Raji (cell line): ENCODE data around the gene PRPF6.

Experiments
- POLR2A ChIP-seq: IDR thresholded peaks from 2 replicates; pipeline ENCODE4 v1.6.1; 2011; ENCODE audit warnings: low read depth, low read length, control low read depth; ENCODE audit not compliant: insufficient read depth

Gene PRPF6

DNA sequence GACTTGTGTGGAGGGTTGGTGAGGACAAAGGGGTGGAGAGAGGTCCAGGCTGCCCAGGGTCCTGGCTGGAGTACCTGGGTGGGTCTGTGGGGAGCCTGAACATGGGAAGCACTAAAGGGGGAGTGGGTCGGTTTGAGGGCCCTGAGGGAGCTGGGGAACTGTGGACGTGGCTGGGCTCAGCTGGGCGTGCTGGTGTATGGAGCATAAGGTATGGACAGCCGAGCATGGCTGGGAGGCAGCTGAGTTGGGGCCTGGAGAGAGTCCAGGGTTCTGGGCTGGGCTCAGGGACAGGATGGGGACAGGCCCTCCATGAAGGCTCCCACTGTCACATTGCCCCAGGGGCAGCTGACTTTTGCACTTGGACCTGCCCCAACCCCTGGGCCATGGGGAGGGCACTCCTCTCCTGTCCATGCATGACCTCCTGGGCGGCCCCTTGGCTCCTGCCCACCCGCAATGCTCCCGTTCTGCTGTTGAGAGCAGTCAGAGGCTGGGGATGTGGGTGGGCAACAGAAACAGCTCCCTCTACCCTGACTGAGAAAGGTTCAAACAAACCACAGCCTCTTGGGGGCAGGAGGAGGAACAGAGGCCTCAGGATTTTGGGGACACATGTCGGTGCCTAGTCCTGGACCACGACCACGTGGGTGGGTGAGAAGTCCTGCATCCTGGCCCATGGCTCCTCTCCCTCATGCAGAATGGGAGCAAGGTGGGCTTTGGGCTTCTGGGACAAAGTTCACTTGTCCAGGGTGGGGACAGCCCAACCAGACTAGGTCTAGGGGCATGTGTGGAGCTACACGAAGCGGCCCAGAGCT is 59.5 kb downstream of the PRPF6 start:
- no peak for TF ChIP-seq POLR2A

- no peak for TF ChIP-seq POLR2A
Observed at GRCh38 chr20:64041040-64041780, 60.3 kb downstream of the PRPF6 start.

- no peak for TF ChIP-seq POLR2A
Observed at GRCh38 chr20:64041781-64042053, 60.8 kb downstream of the PRPF6 start.

DNA sequence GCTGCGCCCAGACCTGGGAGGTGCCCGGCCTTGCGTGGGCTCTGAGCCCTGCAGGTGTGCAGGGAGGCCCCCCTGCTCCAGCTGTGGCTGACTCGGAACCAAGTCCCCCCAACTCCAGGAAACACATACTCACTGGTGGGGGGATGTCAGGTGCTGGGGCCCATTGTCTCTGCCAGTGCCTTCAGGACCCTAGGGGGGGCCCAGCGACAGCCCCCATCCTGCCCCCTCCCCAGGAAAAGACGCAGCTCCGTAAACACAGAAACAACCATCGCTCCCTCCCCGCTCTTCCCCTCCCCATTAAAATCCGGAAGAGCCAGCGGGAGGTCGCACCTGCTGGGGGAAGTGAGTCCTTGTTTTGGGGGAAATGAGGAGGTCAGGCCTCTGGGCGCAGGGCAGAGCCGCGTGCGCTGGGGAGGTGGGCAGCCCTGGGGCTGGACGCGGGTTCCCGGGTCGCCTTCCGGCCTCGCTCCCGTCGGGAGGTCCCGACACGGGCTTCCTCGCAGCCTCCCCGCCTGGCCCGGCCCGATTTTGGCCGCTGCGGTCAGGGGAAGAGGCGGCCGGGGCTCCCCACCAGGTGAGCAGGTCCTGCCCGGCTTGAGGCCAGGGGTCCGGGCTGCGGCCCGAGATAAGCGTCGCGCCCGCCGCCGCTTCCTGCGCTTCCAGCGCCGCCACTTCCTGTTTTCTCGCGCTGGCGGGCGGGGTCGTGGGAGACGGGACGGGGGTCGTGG is 61.3 kb downstream of the PRPF6 start:
- no peak for TF ChIP-seq POLR2A

GRCh38 chr20:64043768-64044167 is 62.8 kb downstream of the PRPF6 start:
- TF ChIP-seq POLR2A, result no peak

DNA sequence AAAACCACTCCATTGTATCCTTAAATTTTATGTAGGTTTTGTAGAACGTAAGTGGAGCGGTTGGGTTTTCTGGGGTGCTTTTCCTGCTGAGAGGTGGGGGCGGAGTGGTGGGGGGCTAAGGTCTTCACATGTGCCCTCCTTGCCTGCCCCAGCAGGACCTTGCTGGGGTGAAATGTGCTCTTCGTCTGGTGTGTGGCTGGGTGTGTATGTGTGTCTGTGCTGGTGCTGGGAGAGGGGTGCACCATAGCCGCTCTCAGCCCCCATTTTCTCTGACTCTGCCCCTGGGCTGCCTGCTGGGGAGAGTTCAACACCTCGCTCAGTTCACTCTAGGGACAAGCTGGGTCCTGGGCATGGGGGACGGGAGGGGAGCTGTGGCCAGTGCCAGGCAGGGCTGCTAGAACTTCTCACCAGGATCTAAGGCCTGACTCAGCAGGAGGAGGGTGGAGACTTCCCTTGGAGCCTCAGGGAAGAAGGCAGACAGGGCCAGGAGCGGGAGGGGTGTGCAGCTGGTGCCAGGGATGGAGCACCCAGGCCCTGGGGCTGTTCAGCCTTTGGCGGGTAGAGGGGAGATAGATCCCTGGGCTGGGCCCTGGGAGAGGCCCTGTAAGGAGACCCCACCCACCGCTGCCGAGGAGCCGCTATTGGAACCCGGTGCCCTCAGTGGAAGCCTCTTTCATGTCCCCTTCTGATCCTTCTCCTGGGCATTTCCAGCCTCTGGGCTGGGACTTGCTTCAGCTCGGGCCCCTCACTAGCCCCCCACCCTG is 63.7 kb downstream of the PRPF6 start:
- no peak for TF ChIP-seq POLR2A

DNA sequence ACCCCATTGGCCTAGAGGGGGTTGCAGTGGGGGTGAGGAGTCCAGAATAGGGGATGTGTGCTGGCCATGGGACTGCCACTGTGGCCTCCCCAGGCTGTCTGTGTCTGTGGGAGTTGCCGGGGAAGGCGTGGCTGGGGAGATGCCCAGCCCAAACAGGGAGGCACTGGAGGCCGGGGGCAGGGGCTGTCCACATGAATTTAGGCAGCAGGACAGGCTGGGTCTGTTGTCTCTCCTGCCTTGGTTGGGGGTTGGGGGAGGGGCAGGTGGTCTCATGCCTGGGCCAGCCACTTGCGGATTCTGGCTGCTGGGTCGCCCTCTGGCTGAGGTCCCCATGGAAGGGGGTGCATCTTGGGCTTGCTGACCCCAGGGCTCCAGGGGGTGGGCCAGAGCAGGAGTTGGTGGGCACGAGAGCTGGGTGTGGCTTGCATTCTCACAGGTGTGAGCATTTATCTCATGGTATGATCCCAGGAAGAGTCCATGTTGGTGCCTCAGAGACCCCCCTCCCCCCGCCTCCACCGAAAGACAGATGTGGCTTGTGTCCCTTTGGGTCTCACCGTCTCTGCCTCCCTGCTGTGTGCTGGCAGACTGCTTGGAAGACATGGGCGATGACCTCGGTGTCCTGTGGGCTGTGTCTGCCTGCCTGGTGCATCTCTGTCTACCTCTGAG is 64.5 kb downstream of the PRPF6 start:
- no peak for TF ChIP-seq POLR2A

- TF ChIP-seq POLR2A, result no peak
Observed at GRCh38 chr20:64047046-64047389, 66.1 kb downstream of the PRPF6 start.

DNA sequence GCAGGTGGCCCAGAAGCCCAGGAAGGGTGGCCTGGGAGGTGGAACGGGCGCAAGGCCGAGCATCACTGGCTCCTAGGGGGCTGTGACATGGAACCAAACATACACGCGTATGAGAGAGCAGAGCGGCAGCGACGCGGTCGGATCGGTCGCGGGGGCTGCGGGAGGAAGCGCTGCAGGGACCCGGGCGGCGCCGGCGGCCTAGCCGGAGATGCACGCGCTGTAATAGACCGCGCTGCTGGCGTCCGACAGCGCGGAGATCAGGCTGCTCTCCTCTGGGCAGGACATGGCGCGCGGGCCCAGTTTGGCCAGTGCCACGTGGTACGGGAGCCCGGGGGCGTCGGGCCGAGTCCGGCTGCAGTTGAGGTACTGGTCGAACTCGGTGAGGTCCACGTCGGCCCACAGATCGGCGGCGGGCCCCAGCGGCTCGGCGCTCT is 67.1 kb downstream of the PRPF6 start:
- no peak for TF ChIP-seq POLR2A

DNA sequence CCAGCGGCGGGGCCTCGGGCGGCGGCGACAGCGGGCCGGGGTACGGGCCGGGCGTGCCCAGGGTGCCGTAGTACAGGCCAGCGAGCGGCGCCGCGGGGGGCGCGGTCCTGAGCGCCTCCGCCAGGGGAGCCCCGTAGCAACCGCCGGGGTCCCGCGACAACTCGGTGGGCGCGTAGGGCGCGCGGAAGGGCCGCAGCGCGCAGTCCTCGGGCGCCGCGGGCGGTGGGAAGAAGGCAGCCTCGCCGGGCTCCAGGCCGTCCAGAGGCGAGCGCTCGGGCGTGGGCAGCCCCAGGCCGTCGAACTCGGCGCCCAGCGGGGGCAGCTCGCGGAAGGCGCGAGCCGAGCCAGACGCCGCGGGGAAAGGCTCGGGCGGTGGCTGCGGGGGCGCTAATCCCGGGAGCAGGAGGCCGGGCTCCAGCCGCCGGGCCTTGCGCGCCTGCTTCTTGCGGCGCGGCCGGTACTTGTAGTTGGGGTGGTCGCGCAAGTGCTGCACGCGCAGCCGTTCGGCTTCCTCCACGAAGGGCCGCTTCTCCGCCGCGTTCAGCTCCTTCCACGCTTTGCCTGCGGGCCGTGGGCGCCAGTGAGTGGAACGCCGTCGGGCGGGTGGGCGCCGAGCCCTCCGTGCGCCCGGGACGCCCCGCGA is 67.6 kb downstream of the PRPF6 start:
- no peak for TF ChIP-seq POLR2A

DNA sequence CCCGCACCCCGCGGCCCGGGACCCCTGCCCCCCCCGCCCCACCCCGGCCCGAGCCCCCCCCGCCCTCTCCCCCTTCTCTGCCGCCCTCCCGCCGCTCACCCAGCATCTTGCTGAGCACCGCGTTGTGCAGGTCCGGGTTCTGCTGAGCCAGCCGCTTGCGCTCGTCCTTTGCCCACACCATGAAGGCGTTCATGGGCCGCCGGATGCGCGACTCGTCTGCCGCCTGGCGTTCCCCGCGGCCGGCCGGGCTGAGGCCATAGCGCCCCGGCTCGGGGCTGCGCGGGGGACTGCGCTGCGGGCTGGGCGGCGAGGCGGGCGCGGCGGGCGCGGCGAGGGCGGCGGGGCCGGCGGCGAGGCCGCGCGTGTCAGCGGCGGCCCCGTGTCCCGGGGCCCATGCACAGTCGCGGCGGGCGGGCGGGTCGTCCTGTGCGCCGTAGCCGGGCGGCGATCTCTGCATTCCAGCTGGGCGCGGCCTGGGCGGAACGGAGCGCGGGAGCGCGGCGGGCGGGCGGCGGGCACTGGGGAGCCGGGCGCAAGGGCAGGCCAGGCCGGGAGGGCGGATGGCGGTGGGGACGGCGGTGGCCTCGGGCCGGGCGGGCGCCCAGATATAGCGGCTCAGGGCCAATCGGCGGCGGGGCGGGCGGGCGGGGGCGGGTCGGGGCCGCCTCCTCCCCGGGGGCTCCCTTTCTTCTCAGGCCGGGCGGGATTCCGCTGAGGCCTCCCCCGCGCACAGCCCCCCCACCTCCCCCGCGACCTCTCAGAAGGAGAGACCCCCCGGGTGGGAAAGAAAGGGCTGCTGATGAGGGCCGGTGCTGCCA is 68.3 kb downstream of the PRPF6 start, which contains the start of gene SOX18:
SOX18 (minus strand) TSS at position 580 of the 818 bp plus-strand sequence; CDS start at position 457, 123 bp downstream.
- TF ChIP-seq POLR2A, result no peak

GRCh38 chr20:64049878-64050260 is 68.9 kb downstream of the PRPF6 start:
- TF ChIP-seq POLR2A, result no peak

DNA sequence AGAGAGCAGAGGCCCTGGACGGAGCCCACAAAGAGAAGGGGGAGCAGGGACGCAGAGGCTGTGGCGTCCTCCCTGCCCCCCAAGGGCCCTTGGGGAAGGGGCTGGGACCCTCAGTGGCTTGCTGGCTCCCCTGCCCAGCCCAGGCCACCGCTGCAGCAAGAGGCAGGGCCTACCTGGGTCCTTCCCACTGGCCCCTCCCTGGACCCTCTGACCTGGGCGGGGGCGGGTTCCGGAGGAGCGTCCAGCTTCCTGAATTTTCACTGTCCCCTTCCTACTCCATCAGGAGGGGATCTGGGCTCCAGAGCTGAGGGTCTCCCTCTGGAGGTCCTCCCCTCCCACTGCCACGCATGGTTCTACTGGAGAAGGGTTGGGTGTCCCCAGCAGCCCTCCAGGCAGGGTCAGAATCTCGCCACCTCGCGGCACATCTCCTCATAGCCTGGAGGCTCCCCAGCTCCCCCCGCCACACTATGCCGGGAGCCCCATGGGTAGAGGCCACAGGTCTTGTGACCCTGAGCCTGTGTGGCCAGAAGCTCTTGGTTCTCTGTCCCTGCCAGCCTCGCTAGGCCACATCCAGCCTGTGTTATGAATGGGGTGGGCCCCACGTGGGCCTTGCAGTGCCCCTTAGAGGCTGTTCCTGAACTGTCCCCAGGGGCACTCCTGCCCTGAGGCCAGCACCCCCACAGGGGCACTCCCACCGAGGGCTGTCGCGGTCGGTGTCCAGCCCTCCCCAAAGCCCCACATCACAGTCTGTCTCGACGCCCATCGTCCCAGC is 69.5 kb downstream of the PRPF6 start:
- TF ChIP-seq POLR2A, result no peak
